HG03575 (cell line): ENCODE measurements around the gene OR52E4.

Experiments used
- ATAC-seq: cut with Tn5 transposase; IDR thresholded peaks from one replicate; pipeline ENCODE4 v1.9.1; 2021; ENCODE audit not compliant: unreplicated experiment, insufficient number of reproducible peaks, low FRiP score; ENCODE audit errors: extremely low read depth

The OR52E4 gene

DNA sequence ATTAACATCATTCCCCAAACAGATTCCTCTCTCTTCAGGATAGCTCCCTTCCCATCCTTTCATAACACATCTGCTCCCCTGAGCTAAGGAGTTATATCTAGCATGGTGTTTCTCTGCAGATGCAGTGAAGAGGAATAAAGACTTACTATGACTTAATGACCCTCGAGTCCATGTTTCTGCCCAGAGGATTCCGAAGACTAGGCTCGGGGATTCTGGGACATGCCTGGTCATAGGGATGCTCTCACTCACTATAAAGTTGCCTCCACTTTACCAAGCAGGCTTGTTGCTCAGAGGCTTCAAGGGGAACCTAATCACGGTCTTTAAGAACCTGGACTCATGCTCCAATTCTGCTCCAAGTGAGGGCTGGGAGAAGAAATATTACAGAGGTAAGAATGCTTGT, at the start of gene OR52E4:
Gene OR52E4, plus strand, starts transcription at position 301 of the 400 bp plus-strand sequence. CDS start 3,664 bp downstream, outside the sequence.
- no peak for ATAC-seq

DNA sequence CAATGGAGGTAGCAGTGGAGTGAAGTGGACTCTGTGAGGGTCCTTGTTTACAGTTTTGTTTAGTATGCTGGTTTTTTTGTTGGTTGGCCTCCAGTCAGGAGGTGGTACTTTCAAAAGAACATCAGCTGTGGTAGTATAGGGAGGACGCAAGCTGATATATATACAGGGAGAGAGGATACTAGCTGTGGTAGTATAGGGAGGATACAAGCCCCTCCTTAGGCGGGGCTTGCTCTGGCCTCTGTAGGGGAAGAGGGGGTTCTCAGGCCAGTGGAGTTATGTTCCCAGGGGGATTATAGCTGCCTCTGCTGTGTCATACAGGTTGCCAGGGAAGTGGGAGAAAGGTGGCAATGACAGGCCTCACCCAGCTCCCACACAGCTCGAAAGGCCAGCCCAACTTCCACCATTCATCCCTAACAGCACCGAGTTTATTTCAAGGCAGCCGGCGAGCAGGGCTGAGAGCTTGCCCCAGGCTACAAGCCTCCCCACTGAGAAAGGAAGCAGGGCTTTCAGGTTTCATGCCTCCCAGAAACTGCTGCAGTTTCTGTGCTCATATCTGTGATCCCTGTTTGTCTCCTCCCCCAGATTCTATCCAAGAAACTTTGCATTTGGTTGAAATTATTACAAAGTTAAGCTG, 49.1 kb upstream of the OR52E4 start:
- ATAC-seq = no peak

- ATAC-seq = no peak
Observed at GRCh38 chr11:5833446-5833845, 47.0 kb upstream of the OR52E4 start.

GRCh38 chr11:5837695-5838094, 42.7 kb upstream of the OR52E4 start:
- ATAC-seq = no peak

GRCh38 chr11:5841797-5842196, 38.6 kb upstream of the OR52E4 start, which contains the start of gene OR52E6:
TSS of gene OR52E6 (minus strand) at chr11:5841897. CDS start at chr11:5841897, 0 bp downstream.
- no peak for ATAC-seq

DNA sequence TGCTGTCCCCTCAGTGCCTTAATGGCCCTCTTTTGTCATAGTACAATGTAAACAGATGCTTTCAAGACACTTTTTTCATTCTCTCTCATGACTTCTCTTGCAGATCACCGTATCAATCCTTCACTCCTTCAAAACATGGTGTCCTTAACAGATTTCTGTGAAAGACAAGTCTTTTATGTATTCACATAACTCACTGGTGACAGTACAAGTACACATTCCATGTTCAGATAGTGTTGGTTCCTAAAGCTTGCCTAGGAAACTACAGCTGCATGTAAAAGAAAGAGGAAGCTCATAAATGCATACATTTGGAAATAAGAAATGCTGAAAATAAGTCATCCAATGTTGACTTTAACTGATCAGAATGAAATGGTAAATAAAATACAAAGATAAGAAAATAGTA, 33.7 kb upstream of the OR52E4 start:
- no peak for ATAC-seq

DNA sequence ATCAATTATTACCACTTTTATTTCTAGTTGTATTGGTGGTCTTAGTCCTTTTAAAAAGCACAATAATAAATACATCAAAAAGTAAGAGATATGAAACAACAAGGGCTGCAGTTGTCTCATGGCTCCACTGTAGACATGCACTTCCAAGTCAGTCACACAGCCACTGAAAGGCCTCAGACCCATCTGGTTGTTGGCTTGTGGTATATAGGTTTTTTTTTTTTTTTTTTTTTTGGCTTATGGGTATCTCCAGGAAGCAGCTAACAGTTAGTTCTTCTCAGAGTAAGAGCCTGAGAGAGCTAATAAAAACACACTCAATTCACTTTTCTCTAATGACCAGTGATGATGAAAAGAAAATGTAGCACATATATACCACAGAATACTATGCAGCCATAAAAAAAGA, 32.7 kb upstream of the OR52E4 start:
- no peak for ATAC-seq

- ATAC-seq = no peak
Observed at GRCh38 chr11:5851002-5851401, 29.4 kb upstream of the OR52E4 start.

- no peak for ATAC-seq
Observed at GRCh38 chr11:5857590-5857989, 22.8 kb upstream of the OR52E4 start, which contains the start of gene OR52E8. TSS of gene OR52E8 (minus strand) at chr11:5857690. CDS start at chr11:5857690, 0 bp downstream.

- ATAC-seq = no peak
Observed at GRCh38 chr11:5865826-5866225, 14.6 kb upstream of the OR52E4 start.

GRCh38 chr11:5878564-5878963, 1.9 kb upstream of the OR52E4 start:
- no peak for ATAC-seq

DNA sequence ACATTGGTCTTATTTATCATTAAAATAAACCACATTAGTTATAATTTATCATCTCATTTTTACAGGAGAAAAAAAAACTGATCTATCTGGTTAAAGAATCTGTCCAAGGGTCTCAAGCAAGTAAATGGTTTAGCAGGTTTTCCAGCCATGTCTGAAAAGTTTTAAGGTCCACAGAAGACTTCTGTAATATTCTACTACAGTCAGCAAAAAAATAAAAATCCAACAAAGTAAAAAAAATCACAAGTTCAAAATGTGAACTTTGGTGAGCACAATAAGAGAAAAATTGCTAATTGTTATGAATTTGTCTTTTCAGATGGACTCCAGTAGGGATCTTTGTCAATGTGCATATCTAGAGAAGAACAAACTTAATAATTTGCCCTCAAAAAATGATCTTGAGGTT, 1.3 kb downstream of the OR52E4 start:
- no peak for ATAC-seq

GRCh38 chr11:5887172-5887571, 6.7 kb downstream of the OR52E4 start:
- ATAC-seq = no peak

DNA sequence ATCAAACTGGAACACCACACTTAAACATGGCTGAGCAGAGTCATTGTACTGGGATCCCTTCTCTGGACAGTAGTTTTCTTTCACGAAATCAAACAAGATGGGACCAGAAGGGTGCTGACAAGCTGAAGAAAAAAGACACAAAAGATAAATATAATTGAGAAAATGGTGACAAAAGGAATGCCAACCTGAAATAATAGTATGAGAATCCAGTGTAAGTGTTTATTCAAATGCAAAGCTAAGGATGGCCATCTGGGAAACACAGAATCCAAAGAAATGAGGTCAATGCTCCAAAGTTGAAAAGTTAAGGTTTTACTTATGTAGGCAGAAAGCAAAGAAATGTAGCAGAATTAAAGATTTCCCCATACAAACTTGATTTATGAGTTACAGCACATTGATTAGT, 7.2 kb downstream of the OR52E4 start:
- no peak for ATAC-seq

GRCh38 chr11:5891216-5891800, 10.9 kb downstream of the OR52E4 start:
- no peak for ATAC-seq

DNA sequence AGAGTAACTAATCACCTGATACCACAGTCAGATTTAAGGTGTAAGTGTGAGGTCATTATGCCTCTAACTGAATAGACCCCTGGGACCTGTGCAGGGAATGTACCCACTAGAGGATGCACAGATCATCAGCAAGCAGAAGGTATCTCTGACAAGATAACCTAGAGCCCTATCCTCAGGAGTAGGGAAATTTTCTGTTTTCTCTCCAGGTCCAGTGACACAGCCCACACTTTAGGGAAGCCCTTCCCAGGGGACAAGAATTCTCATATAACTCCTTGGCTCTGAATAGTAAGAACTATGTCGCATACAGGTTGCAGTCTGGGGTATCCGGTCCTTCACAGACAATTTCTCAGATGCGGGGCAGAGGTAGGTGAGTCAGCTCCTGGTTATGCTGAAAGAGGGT, 12.5 kb downstream of the OR52E4 start, which contains the start of gene OR52E5:
Gene OR52E5, plus strand, starts transcription at position 301 of the 400 bp plus-strand sequence. CDS start 7,569 bp downstream, outside the sequence.
- ATAC-seq = no peak

GRCh38 chr11:5899534-5899933, 19.1 kb downstream of the OR52E4 start:
- ATAC-seq = no peak

- ATAC-seq = no peak
Observed at GRCh38 chr11:5910540-5910939, 30.1 kb downstream of the OR52E4 start.

GRCh38 chr11:5922749-5923426, 42.5 kb downstream of the OR52E4 start:
- peak; percentile 65 for ATAC-seq

GRCh38 chr11:5923427-5923776, 43.0 kb downstream of the OR52E4 start:
- ATAC-seq = peak; percentile 13
